Tibial artery (tissue), 4 donors: Measurements from ENCODE around the gene FIGNL1.

Experiments used
- DNase-seq, 2 donors: peaks; one replicate each; pipeline ENCODE4 v3.0.0-alpha.2; 2019
- H3K27ac ChIP-seq, 2 donors: fragments of 200-600 bp; sonication (generic) in 1 of 2; 1 replicate in 1 of 2; 2 replicates in 1 of 2; pipeline ENCODE4 v1.5.1; 2018 to 2019; ENCODE audit warnings: mild to moderate bottlenecking in 1 of 2
- H3K27me3 ChIP-seq, 2 donors: fragments of 200-600 bp; sonication (generic) in 1 of 2; one replicate each; pipeline versions ENCODE4 v1.5.1 to v1.6.0; 2016 to 2019
- H3K36me3 ChIP-seq, 3 donors: fragments of 200-600 bp; sonication (generic) in 2 of 3; one replicate each; pipeline ENCODE4 v1.5.1; 2016 to 2019; ENCODE audit warnings: mild to moderate bottlenecking in 2 of 3
- H3K4me1 ChIP-seq, 4 donors: fragments of 200-600 bp; sonication (generic) in 2 of 4; 1 replicate in 3 of 4; 2 replicates in 1 of 4; pipeline ENCODE4 v1.5.1; 2016 to 2019
- H3K4me3 ChIP-seq, 2 donors: fragments of 200-600 bp; sonication (generic) in 1 of 2; 1 replicate in 1 of 2; 2 replicates in 1 of 2; pipeline ENCODE4 v1.5.1; 2018 to 2019; ENCODE audit warnings: mild to moderate bottlenecking in 2 of 2
- H3K9me3 ChIP-seq, 3 donors: fragments of 200-600 bp; sonication (generic) in 1 of 3; one replicate each; pipeline ENCODE4 v1.5.1; 2016 to 2019
- CTCF ChIP-seq, 2 experiments: fragments of 200-600 bp in 1 of 2; fragments of 450-650 bp in 1 of 2; IDR thresholded peaks; one replicate each; pipeline ENCODE4 v1.5.1; 2017 to 2019; ENCODE audit warnings: antibody characterized with exemption in 2 of 2, mild to moderate bottlenecking in 1 of 2, moderate library complexity in 1 of 2
- intact Hi-C: fragments of 100-400 bp; cut with DNase I; formaldehyde crosslinking; loops from one replicate; pipeline ENCODE4 v1.15.0; 2023; ENCODE audit warnings: low total_unique reads

FIGNL1 gene

DNA sequence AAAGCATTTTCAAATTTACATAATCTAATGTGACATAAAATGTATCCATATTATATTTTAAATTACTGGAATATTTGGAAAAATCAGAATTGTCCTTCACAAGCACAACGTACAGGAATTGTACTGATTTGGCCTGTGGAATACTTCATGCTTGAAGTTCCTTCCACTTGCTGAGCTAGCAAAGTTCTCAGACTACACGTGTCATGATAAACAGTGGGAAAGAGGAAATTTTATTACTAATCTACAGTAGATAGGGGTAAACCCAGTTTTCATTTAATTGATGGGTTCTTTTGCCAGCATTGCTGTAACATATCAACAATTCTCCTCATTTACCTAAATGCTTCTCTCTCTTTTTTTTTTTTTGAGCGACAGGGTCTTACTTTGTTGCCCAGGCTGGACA lies 45.6 kb upstream of the FIGNL1 start:
- Histone ChIP-seq H3K4me1 (peaks cover 0 to 8% (median 3%) of the 10 kb centered on the region in 4 donors), H3K36me3 (no peaks in the 10 kb centered on the region), H3K4me3 (no peak overlapping the region), H3K27me3 (peaks cover 0 to 9% of the 10 kb centered on the region in 2 donors), H3K27ac (no peak overlapping the region), H3K9me3 (no peaks in the 10 kb centered on the region)
- intact Hi-C loops: no loop called here
- TF ChIP-seq CTCF (IDR thresholded peaks at IDR 0.05): no peak
- no peak for DNase-seq

DNA sequence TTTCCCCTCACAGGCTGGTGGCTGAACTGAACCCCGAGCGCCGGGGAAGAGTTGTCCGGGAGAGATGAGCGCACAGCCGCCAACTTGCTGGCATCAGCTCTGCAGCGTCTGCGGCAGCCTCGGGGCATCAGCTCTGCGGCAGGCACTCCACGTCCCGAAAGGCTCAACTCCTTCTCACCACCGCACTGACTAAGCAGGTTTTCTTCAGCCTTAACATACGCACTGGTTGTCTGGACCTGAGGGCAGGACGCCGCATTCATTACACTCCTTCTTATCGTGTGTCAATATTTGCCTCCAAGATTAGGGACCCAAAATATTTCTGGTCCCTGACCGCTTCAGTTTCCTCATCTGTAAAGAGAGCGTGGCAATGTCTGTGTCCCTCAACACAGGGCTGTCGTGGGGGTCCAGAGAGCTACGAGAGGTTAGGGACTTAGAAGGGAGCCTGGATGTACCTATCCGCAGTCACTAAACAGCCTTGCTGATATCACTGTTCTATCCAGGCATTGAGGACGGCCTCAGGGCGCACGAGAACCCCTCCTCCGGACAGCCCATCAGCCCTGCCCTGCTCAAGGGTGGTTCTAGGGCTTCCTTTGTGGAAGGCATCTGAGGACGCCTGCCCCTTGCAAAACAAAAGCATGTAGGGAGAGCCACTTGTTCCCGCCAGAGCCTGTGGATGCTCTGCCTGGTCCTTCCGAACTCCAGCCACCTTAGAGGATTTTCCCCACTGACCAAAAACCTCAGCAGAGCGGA lies 42.8 kb upstream of the FIGNL1 start:
- intact Hi-C loops: no loop called here
- peaks cover 0 to 7% (median 2%) of the 10 kb centered on the region in 4 donors for H3K4me1 ChIP-seq
- DNase-seq: no peak
- H3K27ac ChIP-seq: no peak overlapping the region
- peaks cover 0 to 9% of the 10 kb centered on the region in 2 donors for H3K27me3 ChIP-seq
- H3K4me3 ChIP-seq: no peak overlapping the region
- no peaks in the 10 kb centered on the region for H3K36me3 ChIP-seq
- no peaks in the 10 kb centered on the region for H3K9me3 ChIP-seq
- no peak for TF ChIP-seq CTCF (IDR thresholded peaks at IDR 0.05)

- H3K27me3 ChIP-seq: peaks cover 0 to 9% of the 10 kb centered on the region in 2 donors
- no peak for TF ChIP-seq CTCF (IDR thresholded peaks at IDR 0.05)
- intact Hi-C loops: no loop called here
- H3K36me3 ChIP-seq: no peaks in the 10 kb centered on the region
- no peak overlapping the region for H3K4me3 ChIP-seq
- DNase-seq: no peak
- no peak overlapping the region for H3K27ac ChIP-seq
- H3K4me1 ChIP-seq: no peaks in the 10 kb centered on the region
- H3K9me3 ChIP-seq: no peaks in the 10 kb centered on the region
Measured at GRCh38 chr7:50491943-50492342, 41.8 kb upstream of the FIGNL1 start.

- DNase-seq: no peak
- TF ChIP-seq CTCF (IDR thresholded peaks at IDR 0.05): no peak
- H3K4me1 ChIP-seq: no peaks in the 10 kb centered on the region
- no peaks in the 10 kb centered on the region for H3K36me3 ChIP-seq
- H3K9me3 ChIP-seq: no peaks in the 10 kb centered on the region
- intact Hi-C loops: no loop called here
- no peak overlapping the region for H3K27ac ChIP-seq
- peaks cover 0 to 9% of the 10 kb centered on the region in 2 donors for H3K27me3 ChIP-seq
- H3K4me3 ChIP-seq: no peak overlapping the region
Measured at GRCh38 chr7:50491209-50491608, 41.1 kb upstream of the FIGNL1 start.

DNA sequence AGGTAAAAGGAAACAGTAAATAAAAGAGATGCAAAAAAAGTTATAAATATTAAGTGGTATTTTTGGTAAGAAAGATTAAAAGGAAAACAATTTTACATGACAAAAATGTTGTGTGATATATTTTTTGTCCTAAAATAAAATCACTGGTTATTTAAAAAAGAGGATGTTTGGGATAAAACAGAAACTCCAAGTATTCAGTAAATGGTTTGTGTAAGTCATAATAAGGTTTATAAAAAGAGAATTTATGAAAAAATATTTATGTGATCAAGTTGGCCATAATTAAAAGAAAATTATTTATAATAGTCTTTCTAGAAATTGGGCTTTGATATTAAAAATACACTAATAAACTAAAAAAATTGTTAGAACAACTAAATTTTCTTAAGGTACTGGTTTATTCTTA lies 38.2 kb upstream of the FIGNL1 start:
- Histone ChIP-seq H3K27me3 (peaks cover 0 to 9% of the 10 kb centered on the region in 2 donors), H3K4me1 (no peaks in the 10 kb centered on the region), H3K9me3 (no peaks in the 10 kb centered on the region), H3K4me3 (no peak overlapping the region), H3K27ac (no peak overlapping the region), H3K36me3 (no peaks in the 10 kb centered on the region)
- no peak for TF ChIP-seq CTCF (IDR thresholded peaks at IDR 0.05)
- no peak for DNase-seq
- intact Hi-C loops: no loop called here
